NCI-H1436 (cell line): Measurements from ENCODE around the gene ELAVL2.

Experiments used
- DNase-seq: peaks from one replicate; lab custom pipeline; 2025; lab: John Stamatoyannopoulos, UW

ELAVL2 gene

GRCh38 chr9:23769307-23769935 lies 56.6 kb downstream of the ELAVL2 start:
- no peak for DNase-seq

GRCh38 chr9:23768861-23769260 lies 57.2 kb downstream of the ELAVL2 start:
- no peak for DNase-seq

- no peak for DNase-seq
These were observed 59.4 kb downstream of the ELAVL2 start for GRCh38 chr9:23766613-23767012.

- no peak for DNase-seq
These were observed 60.5 kb downstream of the ELAVL2 start for GRCh38 chr9:23765561-23765960.

GRCh38 chr9:23764219-23764618 lies 61.8 kb downstream of the ELAVL2 start:
- DNase-seq, result no peak

- no peak for DNase-seq
These were observed 71.5 kb downstream of the ELAVL2 start for GRCh38 chr9:23754551-23754950.

- no peak for DNase-seq
These were observed 73.2 kb downstream of the ELAVL2 start for GRCh38 chr9:23752859-23753258.

- DNase-seq, result no peak
These were observed 74.4 kb downstream of the ELAVL2 start for GRCh38 chr9:23751633-23752032.

- no peak for DNase-seq
These were observed 75.2 kb downstream of the ELAVL2 start for GRCh38 chr9:23750808-23751207.

- DNase-seq, result no peak
These were observed 78.7 kb downstream of the ELAVL2 start for GRCh38 chr9:23747088-23748075.

- DNase-seq, result no peak
These were observed 79.7 kb downstream of the ELAVL2 start for GRCh38 chr9:23746317-23746716.

GRCh38 chr9:23743036-23743435 lies 83.0 kb downstream of the ELAVL2 start:
- DNase-seq, result no peak

- no peak for DNase-seq
These were observed 84.7 kb downstream of the ELAVL2 start for GRCh38 chr9:23741351-23741750.

- no peak for DNase-seq
These were observed 85.5 kb downstream of the ELAVL2 start for GRCh38 chr9:23740531-23740930.

GRCh38 chr9:23739753-23740152 lies 86.3 kb downstream of the ELAVL2 start:
- DNase-seq, result no peak

- no peak for DNase-seq
These were observed 89.7 kb downstream of the ELAVL2 start for GRCh38 chr9:23736293-23736692.

GRCh38 chr9:23733495-23734078 lies 92.5 kb downstream of the ELAVL2 start:
- DNase-seq, result no peak

- no peak for DNase-seq
These were observed 94.7 kb downstream of the ELAVL2 start for GRCh38 chr9:23731353-23731752.

GRCh38 chr9:23730364-23730763 lies 95.7 kb downstream of the ELAVL2 start:
- DNase-seq, result no peak

GRCh38 chr9:23728736-23729135 lies 97.3 kb downstream of the ELAVL2 start:
- no peak for DNase-seq

GRCh38 chr9:23725279-23725946 lies 100.6 kb downstream of the ELAVL2 start:
- DNase-seq, result no peak

- DNase-seq, result no peak
These were observed 102.4 kb downstream of the ELAVL2 start for GRCh38 chr9:23723672-23724071.
